ENCODE data around the gene RCBTB2.

The RCBTB2 gene

DNA sequence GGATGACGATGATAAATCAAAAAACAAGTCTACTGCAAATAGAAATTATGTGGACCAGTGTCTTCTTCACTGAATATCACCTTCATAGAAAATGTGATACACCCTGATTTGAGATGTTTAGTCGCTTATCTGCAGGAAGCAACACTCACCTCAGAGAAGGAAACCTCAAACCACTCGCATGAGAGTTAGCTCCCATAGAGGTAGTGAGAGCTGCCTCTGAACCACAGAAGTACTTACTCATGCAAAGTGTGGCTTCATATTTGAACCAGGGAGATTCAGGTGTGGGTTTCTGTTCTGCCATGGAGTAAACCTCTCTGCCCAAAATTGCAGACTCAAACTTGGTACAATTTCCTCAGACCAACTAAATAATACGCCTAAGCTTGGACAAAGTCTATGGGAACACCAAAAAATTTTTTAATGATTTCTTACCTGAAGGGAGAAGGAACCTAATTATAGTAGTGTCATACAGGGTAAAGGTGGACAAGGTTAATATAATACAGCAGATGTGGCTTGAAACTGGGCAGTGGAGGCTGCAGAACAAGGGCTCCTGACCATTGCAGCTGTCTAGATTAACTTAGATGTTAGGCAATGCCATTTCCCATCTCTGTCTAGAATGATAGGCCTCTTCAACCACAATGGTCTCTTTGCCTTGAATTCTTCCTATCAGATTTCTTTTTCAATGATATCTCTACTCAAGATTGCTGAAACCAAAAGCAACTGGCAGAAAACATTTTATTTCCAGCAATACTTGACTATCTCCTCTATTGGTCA lies 29.6 kb upstream of the RCBTB2 start:
- peak; percentile 31 to 33 for DNase-seq

GRCh38 chr13:48561466-48562235 lies 28.8 kb upstream of the RCBTB2 start:
- no peak for DNase-seq

DNA sequence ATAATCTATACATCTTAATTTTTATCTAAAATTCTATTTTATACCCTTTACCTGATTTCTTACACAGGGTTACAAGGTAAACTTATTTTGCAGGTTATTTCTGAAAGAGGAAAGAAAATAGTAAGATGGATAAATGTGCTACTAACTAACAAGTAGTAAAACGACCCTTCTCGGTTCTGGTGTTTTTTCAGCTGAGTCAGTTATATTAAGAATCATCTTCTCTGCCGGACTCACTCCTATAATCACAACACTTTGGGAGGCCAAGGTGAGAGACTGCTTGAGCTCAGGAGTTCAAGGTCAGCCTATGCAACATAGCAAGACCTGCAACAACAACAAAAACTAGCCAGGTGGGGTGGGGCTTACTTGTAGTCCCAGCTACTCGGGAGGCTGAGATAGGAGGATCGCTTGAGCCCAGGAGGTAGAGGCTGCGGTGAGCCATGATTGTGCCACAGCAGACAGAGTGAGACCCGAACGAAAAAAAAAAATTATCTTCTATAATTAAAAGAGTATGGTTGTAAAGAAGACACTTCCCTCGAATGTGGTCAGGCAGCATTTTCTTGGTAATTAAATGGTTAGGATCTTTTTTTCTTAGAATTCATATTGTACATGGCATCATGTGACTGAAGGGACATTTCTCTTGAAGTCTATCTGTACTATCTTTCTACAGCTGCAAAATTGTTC lies 27.9 kb upstream of the RCBTB2 start:
- DNase-seq: no peak

DNA sequence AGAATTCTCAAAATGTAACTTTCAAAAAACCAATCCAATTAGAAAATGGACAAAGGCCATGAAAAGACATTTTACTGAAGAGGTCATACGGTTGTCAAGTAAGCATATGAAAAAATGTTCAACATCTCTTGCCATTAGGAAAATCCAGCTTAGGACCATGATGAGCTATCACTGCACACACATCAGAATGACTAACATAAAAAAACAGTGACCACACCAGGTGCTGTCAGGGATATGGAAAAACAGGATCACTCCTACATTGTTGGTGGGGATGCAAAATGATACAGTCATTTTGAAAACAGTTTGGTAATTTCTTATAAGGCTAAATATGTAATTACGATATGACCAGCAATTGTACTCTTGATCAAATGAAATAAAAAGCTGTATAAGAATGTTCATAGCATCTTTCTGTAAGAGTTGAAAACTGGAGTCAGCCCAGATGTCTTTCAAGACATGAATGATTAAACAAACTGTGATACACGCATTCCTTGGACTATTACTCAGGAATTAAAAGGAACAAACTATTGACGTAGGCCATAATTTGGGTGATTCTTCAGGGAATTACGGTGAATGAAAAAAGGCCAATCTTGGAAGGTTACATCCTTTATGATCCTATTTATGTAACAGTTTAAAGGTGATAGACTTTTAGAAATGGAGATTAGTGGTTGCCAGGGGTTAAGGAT lies 26.9 kb upstream of the RCBTB2 start:
- DNase-seq: no peak

- no peak for DNase-seq
Measured at GRCh38 chr13:48556817-48557216, 23.9 kb upstream of the RCBTB2 start.

DNA sequence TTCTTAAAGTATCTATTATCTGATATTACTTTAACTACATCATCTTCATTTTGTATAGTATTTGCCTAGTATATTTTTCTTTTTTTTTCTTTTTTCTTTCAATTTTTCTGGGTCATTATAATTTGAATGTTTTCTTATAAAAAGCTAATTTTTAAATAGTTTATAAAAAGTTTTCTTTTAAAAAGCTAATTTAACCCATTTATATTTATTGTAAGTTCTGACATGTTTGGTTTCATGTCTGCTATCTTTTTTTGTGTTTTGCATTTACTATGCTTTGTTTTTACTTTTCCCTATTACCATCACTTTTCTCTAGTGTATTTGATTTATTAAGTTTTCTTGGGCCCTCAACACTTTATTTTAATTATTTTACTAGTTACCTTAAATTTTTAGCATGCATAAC lies 22.6 kb upstream of the RCBTB2 start:
- no peak for DNase-seq

- DNase-seq: no peak
Measured at GRCh38 chr13:48551329-48551728, 18.4 kb upstream of the RCBTB2 start.

DNA sequence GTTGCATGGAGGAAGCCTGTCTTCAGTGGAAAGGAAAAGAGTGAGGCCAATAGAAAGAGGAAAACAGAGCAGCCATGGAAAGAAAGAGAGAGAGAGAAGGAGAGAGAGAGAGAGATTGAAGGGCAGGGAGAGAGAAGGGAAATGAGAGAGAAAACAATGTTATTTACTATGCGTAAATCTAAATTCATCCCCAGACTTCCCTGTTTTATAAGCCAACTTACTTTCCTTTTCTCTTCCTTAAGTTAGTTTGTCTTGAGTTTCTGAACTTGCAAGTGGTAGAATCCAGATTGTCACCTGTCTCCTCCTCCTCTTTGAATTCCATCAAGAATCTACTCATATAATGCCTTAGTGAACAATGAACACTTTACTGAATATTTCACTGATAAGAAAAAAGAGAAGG lies 16.8 kb upstream of the RCBTB2 start:
- DNase-seq: no peak

DNA sequence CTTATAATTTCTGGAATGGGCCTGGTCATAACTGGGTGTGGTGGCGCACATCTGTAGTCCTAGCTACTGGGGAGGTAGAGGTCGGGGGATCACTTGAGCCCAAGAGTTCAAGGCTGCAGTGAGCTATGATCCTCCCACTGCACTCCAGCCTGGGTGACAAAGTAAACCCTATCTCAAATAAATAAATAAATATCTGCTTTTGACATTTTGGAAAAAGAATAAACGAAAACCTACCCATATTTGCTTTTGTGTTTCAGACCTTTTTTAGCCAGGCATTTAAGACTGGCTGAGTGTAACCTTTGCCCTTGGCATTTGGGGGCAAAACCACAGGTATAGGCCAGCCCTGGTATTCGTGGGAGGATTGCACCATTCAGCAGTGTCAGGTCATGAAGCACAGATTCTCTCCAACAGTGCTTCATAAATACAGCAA lies 14.8 kb upstream of the RCBTB2 start:
- no peak for DNase-seq

GRCh38 chr13:48545608-48546007 lies 12.7 kb upstream of the RCBTB2 start:
- DNase-seq: no peak

DNA sequence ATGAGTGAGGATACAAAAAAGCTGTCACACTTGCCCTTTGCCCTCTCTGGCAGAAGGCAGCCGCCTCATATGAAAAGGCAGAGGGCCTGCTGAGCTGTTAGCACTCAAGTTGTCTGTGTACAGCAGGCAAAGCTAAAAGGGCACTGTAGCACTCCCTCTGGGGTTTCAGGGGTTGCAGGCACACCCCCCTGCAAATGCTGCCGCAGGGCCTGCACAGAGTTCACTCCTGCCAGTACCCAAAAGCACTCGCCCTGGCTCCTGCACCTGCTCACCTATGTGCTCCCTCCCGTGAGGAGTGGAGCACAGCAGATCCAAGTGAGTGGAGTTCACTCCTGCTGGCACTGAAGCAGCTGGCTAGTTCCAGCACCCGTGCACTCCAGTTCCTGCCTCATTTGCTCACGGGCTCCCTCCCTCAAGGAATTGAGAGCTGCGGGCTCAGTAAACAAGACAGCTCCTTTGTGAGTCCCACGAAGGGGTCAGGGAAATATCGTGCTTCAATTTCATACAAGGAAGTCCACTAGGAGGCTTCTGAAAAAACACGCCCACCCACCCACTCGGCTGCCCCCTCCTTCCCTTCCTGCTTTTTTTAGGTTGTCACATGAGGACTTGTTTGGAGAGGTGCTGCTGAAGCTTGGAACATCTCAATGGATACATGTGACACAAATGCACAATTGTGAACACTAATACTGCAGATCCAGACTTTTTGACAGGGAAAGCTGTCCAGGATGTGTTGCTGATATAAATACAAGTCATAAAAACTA lies 9.9 kb upstream of the RCBTB2 start:
- no peak for DNase-seq

DNA sequence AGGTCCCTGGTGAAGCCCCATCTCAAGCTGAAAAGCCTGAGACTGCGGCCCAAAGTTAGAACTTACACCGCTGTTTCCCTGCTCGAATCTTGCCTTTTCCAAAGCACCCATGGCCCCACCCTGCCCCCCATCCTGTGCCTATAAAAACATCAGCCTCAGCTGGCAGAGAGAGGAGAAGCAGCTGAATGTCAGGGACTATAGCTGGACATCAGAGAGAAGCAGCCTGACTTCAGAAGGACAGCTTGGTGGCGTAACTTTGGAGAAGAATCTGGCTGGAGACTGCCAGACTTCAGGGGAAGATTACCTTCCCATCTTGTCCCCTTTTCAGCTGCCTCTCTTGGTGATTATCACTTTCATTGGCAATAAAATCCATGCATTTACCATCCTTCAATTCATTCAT lies 9.3 kb upstream of the RCBTB2 start:
- DNase-seq: no peak

- DNase-seq: no peak
Measured at GRCh38 chr13:48539550-48539949, 6.7 kb upstream of the RCBTB2 start.

- no peak for DNase-seq
Measured at GRCh38 chr13:48536621-48537250, 3.9 kb upstream of the RCBTB2 start.

GRCh38 chr13:48535766-48536165 lies 2.9 kb upstream of the RCBTB2 start:
- no peak for DNase-seq

DNA sequence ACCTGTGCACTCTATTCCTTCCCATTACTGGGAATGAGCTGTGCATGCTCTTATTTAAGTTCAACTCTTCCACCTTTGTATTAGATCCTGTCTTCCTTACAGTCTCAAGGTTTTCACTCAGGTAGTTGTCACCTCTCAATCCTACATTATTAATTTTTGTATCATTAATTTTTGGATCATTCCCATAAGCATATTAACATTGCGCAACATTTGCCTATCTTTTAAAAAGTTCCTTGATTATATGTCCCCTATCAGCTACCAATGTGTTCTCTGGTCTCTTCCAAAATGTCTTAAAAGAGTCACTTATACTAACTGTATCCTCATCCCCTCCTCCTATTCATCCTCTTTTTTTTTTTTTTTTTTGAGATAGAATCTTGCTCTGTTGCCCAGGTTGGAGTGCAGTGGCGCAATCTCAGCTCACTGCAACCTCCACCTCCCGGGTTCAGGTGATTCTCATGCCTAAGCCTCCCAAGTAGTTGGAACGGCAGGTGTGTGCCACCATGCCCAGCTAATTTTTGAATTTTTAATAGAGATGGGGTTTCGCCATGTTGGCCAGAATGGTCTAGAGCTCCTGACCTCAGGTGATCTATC lies 2.1 kb upstream of the RCBTB2 start:
- no peak for DNase-seq

- DNase-seq: no peak
Measured at GRCh38 chr13:48533961-48534600, 1.2 kb upstream of the RCBTB2 start.

- no peak for DNase-seq
Measured at GRCh38 chr13:48532256-48532505, 699 bp downstream of the RCBTB2 start.

DNA sequence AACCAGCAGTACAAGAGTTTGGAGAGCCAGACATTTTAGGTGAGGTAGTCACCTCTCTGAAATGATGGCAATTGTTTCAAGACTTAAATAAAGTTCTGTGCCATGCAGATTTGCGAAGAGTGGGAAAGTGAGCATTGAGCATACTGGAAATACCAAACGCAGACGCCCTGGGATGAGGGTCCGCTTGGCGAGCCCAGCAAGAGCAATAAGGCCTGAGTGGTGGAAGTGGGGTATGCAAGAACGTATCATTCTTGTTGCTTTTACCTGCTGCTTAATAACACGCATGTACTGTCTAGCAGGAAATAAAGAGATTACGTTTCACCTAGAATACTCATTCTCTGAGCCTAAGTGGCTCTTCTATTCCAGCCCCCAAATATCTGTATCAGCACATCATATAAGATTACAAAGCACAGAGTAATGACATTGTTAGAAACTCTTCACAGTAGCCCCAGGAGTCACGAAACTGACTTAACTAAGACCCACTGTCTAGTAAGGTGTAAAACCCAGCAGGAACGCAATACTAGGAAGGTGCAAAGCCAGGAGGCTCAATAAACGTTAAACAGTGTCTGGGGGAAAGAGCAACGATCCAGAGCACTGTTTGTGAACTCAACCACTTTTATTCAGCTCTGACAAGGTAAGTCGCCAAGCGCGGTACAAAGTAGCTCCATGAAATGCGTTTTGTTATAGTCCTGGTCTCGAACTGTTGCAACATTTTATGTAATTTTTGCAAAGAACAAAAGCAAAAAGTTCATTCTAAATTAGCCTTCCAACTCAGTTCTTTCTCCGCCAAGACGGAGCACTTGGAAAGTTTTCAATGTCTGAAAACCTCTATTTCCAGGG lies 1.2 kb downstream of the RCBTB2 start:
- peak in 1 of 2 donors; percentile 12 for DNase-seq

DNA sequence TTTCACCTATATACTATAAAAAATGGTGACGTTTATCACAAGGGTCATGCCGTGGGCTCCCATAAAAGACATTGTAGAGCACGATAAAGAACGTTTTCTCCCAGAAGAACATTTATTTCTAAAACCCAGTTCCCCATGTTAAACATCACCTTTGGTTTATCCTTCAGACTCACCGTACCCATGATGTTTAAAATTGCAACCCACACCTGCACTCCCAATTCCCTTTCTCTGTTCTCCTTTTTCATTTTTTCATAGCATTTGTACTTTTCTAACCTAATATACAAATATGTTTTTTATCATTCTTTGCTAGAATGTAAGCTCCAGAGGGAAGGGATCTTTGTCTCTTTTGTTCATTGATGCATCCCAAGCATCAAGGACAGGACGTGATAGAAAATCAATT lies 2.0 kb downstream of the RCBTB2 start:
- no peak for DNase-seq
